GM18870 (cell line): Measurements from ENCODE around the gene EFEMP2.

Experiments used
- ATAC-seq: cut with Tn5 transposase; IDR thresholded peaks from one replicate; pipeline ENCODE4 v1.9.1; 2021; ENCODE audit warnings: moderate library complexity; ENCODE audit not compliant: unreplicated experiment

Gene EFEMP2

GRCh38 chr11:65867284-65868071 is 5.1 kb downstream of the EFEMP2 start:
- ATAC-seq = no peak

GRCh38 chr11:65866509-65867283 is 5.9 kb downstream of the EFEMP2 start:
- ATAC-seq = no peak

- no peak for ATAC-seq
These were observed 6.9 kb downstream of the EFEMP2 start for GRCh38 chr11:65865550-65866172.

GRCh38 chr11:65864706-65865471 is 7.7 kb downstream of the EFEMP2 start:
- no peak for ATAC-seq

- ATAC-seq = no peak
These were observed 8.5 kb downstream of the EFEMP2 start for GRCh38 chr11:65863889-65864705.

- no peak for ATAC-seq
These were observed 9.4 kb downstream of the EFEMP2 start for GRCh38 chr11:65862941-65863888.

- no peak for ATAC-seq
These were observed 10.3 kb downstream of the EFEMP2 start for GRCh38 chr11:65862191-65862735.

GRCh38 chr11:65861533-65862183 is 10.9 kb downstream of the EFEMP2 start:
- ATAC-seq = no peak

- ATAC-seq = no peak
These were observed 11.5 kb downstream of the EFEMP2 start for GRCh38 chr11:65861165-65861505.

- ATAC-seq = no peak
These were observed 12.1 kb downstream of the EFEMP2 start, which contains the start of gene MUS81 for GRCh38 chr11:65860278-65861164. Gene MUS81 (plus strand): TSS chr11:65860433. CDS start chr11:65860754, 321 bp downstream.

GRCh38 chr11:65859812-65860277 is 12.8 kb downstream of the EFEMP2 start:
- no peak for ATAC-seq

- peak; percentile 52 for ATAC-seq
These were observed 13.3 kb downstream of the EFEMP2 start for GRCh38 chr11:65859095-65859811.

- ATAC-seq = no peak
These were observed 13.9 kb downstream of the EFEMP2 start for GRCh38 chr11:65858681-65859087.

GRCh38 chr11:65857853-65858680 is 14.5 kb downstream of the EFEMP2 start, which contains the start of gene CFL1:
Gene CFL1 (minus strand): TSS chr11:65858180. CDS start chr11:65858099, 81 bp downstream.
- peak; percentile 36 for ATAC-seq

GRCh38 chr11:65857500-65857852 is 15.1 kb downstream of the EFEMP2 start:
- ATAC-seq = no peak
